ENCODE results near the gene IFNAR1. TPM values are rescaled to one million over a fixed set of nuclear protein-coding genes. Genes with fewer than 3 reads are reported as not detected.

The IFNAR1 gene
- total and polyA plus RNA-seq, 9 of the 15 experiments (the other 6 are each of a cell fraction or from before 2014, with no cell fraction given), result 8.6 to 31.8 (median 14.8) TPM

DNA sequence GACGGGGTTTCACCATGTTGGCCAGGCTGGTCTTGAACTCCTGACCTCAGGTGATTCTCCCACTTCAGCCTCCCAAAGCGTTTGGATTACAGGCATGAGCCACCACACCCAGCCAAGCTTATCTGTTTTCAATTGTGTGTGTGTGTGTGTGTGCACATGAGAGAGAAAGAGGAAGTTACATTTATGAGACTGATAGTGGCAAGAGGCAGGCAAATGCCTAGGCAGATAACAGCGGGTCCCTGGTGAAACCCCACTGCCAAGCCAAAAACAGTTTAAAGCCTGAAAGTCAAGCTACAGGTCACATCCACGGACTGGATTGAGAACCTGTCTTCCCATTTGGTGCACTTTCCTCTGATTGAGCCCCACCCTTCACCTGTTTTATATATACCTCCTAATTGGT is 43.4 kb downstream of the IFNAR1 start (continued):
- TF ChIP-seq, protein P1, sequence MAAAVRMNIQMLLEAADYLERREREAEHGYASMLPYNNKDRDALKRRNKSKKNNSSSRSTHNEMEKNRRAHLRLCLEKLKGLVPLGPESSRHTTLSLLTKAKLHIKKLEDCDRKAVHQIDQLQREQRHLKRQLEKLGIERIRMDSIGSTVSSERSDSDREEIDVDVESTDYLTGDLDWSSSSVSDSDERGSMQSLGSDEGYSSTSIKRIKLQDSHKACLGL (CRISPR knock-in tag; IDR thresholded peaks at IDR 0.05; ENCODE audit: borderline replicate concordance, poor library complexity, severe bottlenecking), result no peak
- TF ChIP-seq CBFA2T2 (conservative IDR thresholded peaks at IDR 0.05), result peak; percentile 78
- TF ChIP-seq, protein P2, sequence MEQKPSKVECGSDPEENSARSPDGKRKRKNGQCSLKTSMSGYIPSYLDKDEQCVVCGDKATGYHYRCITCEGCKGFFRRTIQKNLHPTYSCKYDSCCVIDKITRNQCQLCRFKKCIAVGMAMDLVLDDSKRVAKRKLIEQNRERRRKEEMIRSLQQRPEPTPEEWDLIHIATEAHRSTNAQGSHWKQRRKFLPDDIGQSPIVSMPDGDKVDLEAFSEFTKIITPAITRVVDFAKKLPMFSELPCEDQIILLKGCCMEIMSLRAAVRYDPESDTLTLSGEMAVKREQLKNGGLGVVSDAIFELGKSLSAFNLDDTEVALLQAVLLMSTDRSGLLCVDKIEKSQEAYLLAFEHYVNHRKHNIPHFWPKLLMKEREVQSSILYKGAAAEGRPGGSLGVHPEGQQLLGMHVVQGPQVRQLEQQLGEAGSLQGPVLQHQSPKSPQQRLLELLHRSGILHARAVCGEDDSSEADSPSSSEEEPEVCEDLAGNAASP (IDR thresholded peaks at IDR 0.05), result no peak
- TF ChIP-seq, protein P3, sequence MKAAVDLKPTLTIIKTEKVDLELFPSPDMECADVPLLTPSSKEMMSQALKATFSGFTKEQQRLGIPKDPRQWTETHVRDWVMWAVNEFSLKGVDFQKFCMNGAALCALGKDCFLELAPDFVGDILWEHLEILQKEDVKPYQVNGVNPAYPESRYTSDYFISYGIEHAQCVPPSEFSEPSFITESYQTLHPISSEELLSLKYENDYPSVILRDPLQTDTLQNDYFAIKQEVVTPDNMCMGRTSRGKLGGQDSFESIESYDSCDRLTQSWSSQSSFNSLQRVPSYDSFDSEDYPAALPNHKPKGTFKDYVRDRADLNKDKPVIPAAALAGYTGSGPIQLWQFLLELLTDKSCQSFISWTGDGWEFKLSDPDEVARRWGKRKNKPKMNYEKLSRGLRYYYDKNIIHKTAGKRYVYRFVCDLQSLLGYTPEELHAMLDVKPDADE (conservative IDR thresholded peaks at IDR 0.05; ENCODE audit: control insufficient read depth, low read depth, low read length), result no peak
- TF ChIP-seq GATAD2A (IDR thresholded peaks at IDR 0.05), result no peak
- no peak for TF ChIP-seq ZNF282 (CRISPR knock-in tag; IDR thresholded peaks at IDR 0.05)
- 0 out of 2 replicates have a peak, but pooled peaks have one; percentile 50 for TF ChIP-seq ZNF644 (tag; IDR thresholded peaks at IDR 0.05; ENCODE audit: low read depth)
- TF ChIP-seq TAF9B (IDR thresholded peaks at IDR 0.05; ENCODE audit: partially characterized antibody), result no peak
- TF ChIP-seq FOXA3 (CRISPR knock-in tag; conservative IDR thresholded peaks at IDR 0.05 in 1 of 2, IDR thresholded peaks at IDR 0.05 in 1 of 2), result peak in 1 of 2 experiments; percentile 41; a peak in 1 of 4 replicates
- TF ChIP-seq ZNF324 (CRISPR knock-in tag; IDR thresholded peaks at IDR 0.05), result no peak
- no peak for TF ChIP-seq GTF2E2 (tag; IDR thresholded peaks at IDR 0.05)
- TF ChIP-seq NR2F6 (CRISPR knock-in tag; IDR thresholded peaks at IDR 0.05), result no peak
- no peak for TF ChIP-seq ELF4 (CRISPR knock-in tag; IDR thresholded peaks at IDR 0.05)
- no peak for TF ChIP-seq THRAP3 (IDR thresholded peaks at IDR 0.05; ENCODE audit: borderline replicate concordance)
- no peak for TF ChIP-seq SIN3A (IDR thresholded peaks at IDR 0.05; ENCODE audit: borderline replicate concordance in 2 of 2, control insufficient read depth in 1 of 2, low read depth in 2 of 2, low read length in 2 of 2)
- peak in 1 of 2 experiments; percentile 58; a peak in 1 of 4 replicates for TF ChIP-seq KDM1A (IDR thresholded peaks at IDR 0.05)
- TF ChIP-seq SMC3 (conservative IDR thresholded peaks at IDR 0.05; ENCODE audit: insufficient read depth, low read depth, low read length), result no peak
- no peak for TF ChIP-seq PYGO2 (tag; IDR thresholded peaks at IDR 0.05)
- TF ChIP-seq, protein P4, sequence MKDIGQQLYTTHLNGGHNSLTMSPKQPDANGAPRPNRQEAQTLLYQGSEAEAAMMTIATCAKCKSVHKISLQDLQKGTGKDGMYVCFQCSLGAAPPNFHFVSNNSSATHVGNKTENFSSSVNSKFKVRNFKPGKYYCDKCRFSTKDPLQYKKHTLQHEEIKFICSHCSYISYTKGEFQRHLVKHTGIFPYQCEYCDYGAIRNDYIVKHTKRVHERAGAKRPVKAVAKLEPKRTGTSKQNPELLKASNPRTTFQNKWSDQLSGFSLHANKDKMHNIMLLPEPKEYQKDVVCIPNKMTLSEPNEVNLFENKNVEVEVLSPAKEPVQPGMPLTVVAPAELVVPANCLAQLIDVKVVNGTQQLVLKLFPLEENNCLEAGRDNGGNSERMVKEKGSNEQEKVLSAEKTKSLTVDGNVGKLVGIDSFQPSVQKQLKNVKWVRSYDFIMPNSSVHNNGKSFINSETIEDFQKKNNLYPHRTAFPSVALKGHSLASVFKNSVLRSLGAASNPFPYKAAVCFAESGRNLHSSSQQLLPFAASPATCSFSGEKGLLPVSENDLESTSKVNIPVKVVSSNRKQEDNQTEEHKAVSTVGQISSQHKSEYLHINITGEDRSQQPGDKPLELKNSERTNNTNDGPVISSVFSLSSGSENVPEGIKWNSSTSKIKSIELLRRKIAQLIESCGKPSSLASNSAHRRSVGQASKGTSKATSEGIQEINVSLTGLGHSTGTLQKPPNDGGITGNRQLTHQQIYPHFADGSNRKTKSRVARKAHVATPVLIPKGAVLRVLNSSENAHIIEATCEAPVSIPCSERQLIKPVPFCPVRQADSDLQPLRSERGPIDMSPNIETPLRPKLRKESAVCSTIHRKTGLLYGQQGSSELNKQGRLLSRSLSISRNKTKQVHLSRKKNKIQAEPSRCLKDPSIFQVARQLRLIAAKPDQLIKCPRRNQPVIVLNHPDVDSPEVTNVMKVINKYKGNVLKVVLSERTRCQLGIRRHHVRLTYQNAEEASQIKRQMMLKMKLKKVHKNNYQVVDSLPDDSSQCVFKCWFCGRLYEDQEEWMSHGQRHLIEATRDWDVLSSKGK (CRISPR knock-in tag; IDR thresholded peaks at IDR 0.05), result no peak
- no peak for TF ChIP-seq STAT5A (IDR thresholded peaks at IDR 0.05; ENCODE audit: borderline replicate concordance, low read length)
- no peak for TF ChIP-seq CHD1 (IDR thresholded peaks at IDR 0.05; ENCODE audit: low read length)
- no peak for TF ChIP-seq SMAD1 (IDR thresholded peaks at IDR 0.05; ENCODE audit: low read depth, low read length, partially characterized antibody)
